T follicular helper cell (primary cell): Measurements from ENCODE around the gene SF1.

Experiments
- DNase-seq: peaks from one replicate; pipeline ENCODE4 v3.0.0-alpha.2; 2020; ENCODE audit warnings: low read depth

SF1 gene

DNA sequence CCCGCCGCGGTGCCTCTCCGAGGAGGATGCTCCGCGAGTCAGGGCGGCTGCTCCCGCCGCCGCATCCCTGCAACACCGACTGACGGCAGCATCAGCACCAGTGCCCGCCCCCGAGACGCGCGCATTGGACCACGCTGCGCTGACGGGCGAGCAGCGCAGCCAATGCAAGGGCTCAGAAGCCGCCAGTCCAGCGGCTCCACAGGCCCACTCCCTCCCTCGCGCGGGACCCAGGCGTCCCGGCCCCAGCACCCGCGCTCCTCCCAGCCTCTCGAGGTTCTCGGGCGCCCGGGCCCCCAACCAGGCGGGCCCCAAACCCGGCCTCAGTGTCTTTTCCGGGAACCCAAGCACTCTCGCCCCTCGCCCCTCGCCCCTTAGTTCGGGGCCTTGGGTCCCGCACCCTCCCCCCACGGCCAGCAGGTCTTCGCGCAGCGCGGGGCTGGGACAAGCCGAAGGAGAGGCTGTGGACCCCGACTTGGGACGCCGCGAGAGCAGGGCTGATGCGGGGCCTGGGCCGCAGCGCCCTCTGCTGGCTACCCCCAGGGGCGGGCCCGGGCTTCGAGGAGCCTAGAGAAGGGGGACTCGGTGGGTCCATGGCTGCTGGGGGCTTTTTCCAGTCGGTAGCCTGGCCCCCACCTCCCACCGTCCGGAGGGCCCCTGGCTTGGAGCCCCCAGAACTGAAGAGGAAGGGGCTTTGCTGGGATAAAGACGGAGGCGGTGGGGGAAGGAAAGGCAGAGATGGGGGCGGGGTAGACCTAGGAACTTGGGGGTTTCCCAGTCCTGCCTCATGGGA, 55.0 kb downstream of the SF1 start, which contains the start of gene NRXN2:
NRXN2 (minus strand) TSS at position 81 of the 790 bp plus-strand sequence. CDS start 9,498 bp downstream, outside the sequence.
- peak; percentile 79 for DNase-seq

DNA sequence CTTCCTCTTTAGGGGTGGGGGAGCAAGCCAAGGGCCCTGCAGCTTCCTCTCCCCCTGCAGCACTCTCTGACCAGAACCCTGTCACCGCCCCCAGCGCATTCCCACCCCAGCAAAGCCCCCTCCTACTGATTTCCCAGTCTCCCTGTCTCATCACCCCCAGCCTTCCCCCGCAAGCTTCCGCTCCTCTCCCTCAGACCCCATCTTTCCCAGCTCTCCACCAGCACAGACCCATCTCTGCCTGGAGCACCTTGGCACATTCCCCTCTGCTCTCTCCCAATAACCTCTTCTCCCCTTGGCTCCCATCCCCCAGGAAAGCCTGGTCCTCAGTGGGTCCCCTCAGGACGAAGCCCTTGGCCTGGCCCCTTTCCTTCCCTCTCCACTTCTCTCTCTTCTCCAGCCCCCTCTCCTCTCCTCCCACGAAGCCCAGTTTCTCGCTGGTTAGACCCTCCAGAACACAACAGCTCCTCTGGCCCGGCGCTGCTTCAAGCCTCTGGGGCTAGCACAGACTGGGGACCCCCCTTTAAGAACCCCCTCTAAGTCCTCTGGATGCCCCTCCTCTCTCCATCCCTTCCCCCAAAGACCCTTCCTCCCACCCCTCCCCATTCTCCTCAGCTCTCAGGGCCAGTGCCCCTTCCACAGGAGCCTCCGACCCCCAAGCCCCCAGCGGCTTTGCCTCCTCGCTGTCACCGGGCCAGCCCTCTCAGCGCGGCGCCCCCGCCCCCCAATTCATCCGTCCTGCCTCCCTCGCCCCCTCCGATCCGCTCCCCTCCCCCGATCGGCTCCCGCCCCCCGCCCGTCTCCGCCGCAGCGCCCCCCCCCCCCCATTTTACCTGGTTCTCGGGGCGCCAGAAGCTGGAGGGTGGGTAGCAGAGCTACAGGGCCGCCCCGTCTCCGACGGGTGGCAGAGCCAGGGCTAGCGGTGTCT, 55.9 kb downstream of the SF1 start:
- DNase-seq: no peak

DNA sequence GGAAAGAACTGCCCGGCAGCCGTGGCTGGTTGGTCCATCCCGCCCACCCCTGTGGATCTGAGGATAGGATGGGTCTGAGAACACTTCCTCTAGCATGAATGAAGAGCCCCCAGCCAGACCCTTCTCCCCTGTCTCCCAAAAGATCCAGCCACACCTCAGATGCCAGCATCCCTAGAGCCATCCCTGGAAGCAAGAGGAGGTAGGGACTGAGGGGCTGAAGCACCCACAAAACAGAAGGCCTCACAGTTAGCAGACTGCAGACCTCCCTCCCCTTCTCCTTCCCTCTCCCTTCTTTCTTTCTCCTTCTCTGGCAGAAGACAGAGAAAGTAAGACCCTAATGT, 57.0 kb downstream of the SF1 start:
- no peak for DNase-seq

DNA sequence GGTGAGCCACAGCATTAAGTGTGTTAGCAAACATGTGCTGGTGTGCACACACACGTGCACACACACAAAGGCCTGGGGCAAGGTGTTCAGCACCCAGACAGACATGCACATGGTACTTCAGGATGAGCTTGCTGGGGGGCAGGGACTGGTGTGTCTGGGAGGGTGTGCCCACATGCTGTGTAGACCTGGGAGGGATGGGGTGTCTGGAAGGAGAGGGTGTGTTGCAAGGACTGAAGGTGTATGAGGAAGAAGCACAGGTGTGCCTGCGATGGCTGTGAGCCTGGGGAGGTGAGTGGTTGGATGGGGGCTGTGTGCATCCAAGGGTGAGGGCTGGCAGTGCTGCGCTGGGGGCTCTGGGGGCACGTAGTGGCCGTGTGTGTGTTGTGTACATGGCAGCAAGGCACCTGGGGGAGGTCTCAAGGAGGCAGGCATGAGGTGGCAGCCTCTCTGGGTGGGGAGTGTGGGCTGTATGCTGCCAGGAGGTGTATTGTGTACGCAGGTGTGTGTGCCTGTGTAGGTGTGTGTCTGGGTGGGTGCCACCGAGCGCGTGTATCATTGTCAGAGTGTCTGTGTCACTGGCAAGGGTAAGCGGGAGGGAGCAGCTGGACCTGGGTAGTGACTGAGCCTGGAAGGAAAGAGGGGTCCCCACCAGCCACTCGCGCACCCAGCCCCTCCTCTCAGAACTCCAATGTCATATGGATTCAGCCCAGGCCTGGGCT, 57.5 kb downstream of the SF1 start:
- no peak for DNase-seq

DNA sequence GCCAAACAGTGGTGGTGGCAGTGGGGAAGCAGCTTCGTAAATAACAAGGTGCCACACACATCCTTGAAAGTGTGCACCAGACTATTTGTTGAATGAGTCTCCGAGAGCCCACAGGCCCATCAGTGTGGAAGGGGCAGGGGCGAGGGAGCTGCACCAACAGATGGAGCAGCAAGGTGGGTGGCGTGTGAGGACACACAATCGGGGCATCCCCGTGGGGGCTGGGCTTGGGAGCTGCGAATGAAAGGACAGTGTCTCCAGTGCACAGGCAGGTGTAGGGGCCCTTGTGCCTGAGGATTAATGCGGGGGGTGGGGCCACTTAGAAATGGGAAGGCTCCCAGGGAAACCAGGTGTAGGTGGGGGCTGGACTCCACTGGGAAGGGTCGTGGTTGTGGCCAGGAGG, 58.2 kb downstream of the SF1 start:
- no peak for DNase-seq

DNA sequence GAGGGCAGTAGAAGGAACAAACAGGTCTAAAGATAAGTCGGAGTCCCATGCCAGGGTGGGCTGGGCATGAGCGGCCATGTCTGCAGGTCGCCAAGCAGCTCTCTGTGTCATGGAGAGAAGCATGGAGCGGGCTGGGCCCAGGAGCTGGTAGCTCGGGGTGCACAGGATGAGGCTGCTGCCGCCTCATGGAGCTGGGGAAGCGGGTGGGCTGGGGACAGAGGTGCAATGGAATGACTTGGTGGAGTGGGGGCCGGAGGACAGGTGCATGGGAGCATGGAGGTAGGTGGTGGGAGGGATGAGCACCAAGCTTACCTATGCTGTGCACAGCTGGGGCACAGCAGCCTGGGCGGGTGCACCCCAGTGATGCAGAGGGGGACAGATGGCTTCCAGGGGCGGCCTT, 58.9 kb downstream of the SF1 start:
- DNase-seq: no peak

DNA sequence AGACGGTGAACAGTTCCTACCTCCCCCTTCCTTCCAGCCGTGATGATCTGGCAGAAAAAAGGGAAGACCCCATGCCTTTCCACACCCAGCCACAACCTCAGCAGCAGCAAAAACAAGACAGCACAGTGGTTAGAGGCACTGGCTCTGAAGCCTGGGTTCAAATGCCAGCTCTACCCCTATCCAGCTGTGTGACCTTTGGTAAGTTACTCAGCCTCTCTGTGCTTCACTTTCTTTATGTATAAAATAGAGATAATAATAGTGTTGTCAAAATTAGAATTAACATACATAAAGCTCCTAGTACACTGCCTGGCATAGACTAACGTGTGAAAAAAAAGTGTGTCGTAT, 59.6 kb downstream of the SF1 start:
- DNase-seq: no peak

DNA sequence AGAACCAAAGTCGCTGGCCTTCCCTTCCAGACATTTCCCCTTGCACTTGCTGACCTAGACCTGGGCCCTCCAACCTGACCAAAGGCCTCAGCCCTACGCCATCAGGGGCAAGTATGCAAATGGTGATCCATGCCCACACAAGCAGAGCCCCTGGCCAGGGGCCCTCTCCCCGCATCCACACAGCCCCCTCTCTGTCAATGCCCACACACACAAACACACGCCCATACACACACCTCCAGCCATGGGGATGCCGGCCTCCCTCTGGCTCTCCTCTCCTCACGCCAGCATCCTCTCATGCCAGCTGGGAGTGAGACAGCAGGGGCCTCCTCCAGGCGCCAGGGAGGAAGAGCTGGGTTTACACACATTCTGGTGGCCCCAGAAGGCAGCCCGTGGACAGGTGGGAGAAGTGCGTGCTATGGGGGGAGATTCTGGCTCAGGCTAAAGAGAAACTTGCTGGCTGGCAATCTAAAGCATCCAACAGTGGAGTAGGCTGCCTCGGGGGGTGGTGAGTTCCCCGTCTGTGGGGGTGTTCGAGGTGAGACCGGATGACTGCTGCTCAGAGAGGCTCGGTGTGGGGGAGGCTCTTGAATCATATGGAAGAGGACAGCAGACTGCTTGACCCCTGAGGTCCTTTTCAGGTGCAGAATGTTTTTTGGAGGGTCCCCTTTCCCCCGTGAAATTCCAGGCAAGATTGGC, 60.1 kb downstream of the SF1 start:
- DNase-seq: no peak

DNA sequence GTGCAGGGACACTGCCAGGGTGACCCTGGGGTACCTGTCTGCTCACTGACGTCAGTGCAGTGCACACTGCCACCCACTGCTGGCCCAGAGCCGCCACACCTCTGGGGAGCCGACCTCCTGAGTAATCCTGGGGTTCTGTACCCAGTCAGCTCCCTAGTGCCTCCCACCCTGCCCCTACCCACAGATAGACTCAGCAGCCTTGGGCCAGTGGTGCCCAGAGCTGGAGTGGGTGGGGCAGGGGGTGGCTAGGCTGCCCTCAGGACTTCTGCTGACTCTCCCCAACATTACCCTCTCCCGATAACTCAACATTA, 61.1 kb downstream of the SF1 start:
- no peak for DNase-seq

DNA sequence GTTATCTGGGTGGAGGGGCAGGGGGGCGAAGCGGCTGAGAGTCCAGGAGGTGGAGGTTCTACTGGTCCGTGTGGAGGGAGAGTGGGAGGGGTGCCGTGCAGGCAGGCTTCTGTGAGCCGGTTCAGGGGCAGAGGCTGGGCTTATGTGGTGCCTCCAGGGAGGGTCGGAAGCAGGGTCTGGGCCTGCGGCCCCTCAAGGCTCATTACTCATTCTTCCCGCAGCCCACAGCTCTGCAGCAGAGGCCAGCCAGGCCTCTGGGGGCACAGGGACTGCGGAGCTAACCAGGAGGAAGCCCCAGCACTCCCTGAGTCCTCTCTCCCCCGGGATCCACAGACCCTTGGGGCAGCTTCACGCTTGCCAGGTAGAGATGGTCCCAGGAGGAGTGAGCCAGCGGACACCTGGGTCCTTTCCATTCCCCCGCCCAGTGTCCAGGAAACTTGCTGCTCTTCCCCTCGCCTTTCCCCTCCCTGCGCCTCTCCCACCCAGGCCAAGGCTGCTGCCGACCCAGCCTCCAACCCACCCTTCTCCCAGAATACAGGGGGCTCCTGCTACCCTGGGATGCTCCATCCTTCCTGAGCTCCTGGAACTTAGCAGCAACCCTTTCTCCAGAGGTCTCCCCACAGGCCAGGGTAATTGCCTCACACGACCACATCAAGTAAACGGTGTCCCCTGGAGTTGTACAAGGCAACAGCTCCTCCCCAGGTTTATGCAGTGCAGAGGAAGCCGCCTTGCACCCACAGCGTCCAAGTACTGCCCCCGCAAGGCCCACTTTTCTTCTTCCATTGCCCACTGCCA, 61.7 kb downstream of the SF1 start:
- DNase-seq: no peak

DNA sequence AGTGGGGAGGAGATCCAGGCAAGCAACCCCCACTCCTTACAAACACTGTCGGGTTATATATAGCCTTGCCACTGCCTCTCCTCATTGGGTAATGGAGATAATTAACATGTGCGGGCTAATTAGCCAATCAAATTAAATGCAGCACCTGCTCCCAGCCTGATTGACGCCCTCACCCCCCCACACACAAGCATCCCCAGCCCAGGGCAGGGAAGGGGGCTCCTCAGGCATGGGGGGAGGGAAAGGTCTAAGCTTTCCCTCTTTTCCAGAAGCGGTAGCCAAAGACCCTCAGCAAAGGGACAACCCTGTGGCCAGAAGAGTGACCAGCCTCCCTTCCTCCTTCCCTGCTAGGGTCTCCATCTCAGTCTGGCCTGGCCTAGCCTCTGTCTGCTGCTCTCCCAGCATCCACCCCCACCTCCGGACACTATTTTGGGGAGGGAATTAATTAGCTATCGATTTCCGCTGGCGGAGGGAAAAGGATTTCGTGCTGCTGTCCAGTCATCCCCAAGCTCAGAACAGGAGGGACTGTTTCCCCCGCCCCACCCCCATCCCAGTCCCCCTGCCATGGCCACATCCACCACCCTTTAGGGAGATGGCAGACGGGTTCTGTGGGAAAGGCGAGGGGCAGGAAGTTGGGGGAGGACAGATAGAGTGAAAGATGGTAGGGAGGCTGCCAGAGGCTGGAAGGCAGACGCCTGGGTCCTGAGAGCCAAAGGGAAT, 62.4 kb downstream of the SF1 start:
- DNase-seq: no peak

DNA sequence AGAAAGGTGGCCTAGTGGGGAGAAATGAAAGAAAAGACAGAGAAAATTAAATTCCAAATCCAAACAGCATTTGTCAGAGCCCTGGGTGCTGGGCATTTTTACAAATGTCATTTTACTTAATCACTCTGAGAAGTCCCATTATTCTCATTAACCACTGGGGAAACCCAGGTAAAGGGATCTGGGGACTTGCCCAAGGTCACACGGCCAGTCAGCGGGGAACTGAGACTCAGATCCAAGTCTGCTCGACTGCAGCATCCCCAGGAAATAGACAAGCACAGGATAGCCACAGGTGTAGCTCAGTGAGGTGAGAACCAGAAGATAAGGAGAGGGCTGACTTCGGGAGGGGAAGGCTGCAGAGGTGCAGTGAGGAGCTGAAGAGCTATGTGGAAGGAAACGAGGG, 63.2 kb downstream of the SF1 start:
- no peak for DNase-seq

DNA sequence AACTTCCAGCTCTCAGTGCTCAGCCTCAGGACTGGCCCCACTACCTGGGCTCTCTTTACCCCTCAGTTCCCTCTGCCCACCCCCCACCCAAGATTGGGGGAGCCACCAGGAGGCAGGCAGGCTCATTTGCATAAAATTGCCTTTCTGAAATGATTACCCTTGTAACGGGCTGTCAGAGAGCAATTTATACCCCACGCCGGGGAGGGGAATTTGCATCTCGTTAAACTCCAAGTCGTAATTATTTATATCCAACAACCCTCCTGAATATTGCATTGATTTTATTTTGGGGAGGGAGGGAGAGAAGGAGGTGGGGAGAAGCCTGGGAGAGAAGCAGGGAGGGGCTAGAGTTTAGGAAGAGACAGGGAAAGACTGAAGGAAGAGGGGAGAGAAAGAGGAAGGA, 63.7 kb downstream of the SF1 start:
- DNase-seq: no peak
